Endothelial cell of umbilical vein (primary cell): ENCODE results near the gene DUSP18. TPM values are rescaled to one million over a fixed set of nuclear protein-coding genes. Genes with fewer than 3 reads are reported as not detected.

Experiments
- BruUV-seq: library from RNA; stranded (reverse); fragments of 400-500 nt; replicated peaks from 2 replicates; lab custom pipeline; 2021; lab: Mats Ljungman, UMichigan
- CTCF ChIA-PET: fragments of 300-600, 350-600 bp; sonication (Branson Sonifier 250); formaldehyde crosslinking; loops from one replicate; lab custom pipeline; 2021; ENCODE audit warnings: antibody characterized with exemption, inconsistent platforms; lab: Charles Lee
- POLR2A ChIA-PET: fragments of 300-600, 350-600 bp; sonication (Branson Sonifier 250); formaldehyde crosslinking; loops from one replicate; lab custom pipeline; 2021; ENCODE audit warnings: antibody characterized with exemption, inconsistent platforms; lab: Charles Lee
- DNase-seq: peaks from one replicate; pipeline ENCODE4 v3.0.0-alpha.2; 2011; ENCODE audit warnings: low read depth, low spot score
- FAIRE-seq: peaks from 2 replicates; lab custom pipeline; 2011; peaks lifted over from hg19 to GRCh38; lab: Jason Lieb, UNC
- H2AFZ ChIP-seq: 2 replicates; pipeline ENCODE4 v1.6.0; 2012; ENCODE audit warnings: low read depth, low read length, control low read depth, inconsistent platforms
- H3K27ac ChIP-seq: 2 replicates; pipeline ENCODE4 v1.5.1; 2011; ENCODE audit warnings: low read depth, mild to moderate bottlenecking, control low read depth, low read length, moderate library complexity; ENCODE audit not compliant: insufficient read depth
- H3K27me3 ChIP-seq, 2 experiments: 2 replicates each; pipeline versions ENCODE4 v1.6.0 to v1.6.1; 2011; ENCODE audit warnings: low read length in 2 of 2, mixed read lengths in 1 of 2; ENCODE audit not compliant: control insufficient read depth in 2 of 2, insufficient read depth in 2 of 2
- H3K36me3 ChIP-seq, 2 experiments: 2 replicates in 1 of 2; 3 replicates in 1 of 2; pipeline ENCODE4 v1.5.1; 2011; ENCODE audit warnings: low read length in 2 of 2, mild to moderate bottlenecking in 1 of 2, moderate library complexity in 1 of 2; ENCODE audit not compliant: control insufficient read depth in 2 of 2, insufficient read depth in 2 of 2; ENCODE audit errors: extremely low read depth in 1 of 2
- H3K4me1 ChIP-seq: 3 replicates; pipeline ENCODE4 v1.5.1; 2011; ENCODE audit warnings: mild to moderate bottlenecking, low read length; ENCODE audit not compliant: control insufficient read depth, insufficient read depth; ENCODE audit errors: extremely low read depth
- H3K4me2 ChIP-seq: 2 replicates; pipeline ENCODE4 v1.6.1; 2011; ENCODE audit warnings: low read length, control low read depth, mixed read lengths; ENCODE audit not compliant: insufficient read depth
- H3K4me3 ChIP-seq, 3 experiments: fragments of 200-600 bp in 1 of 3; sonication (generic), shearing (Covaris generic) in 1 of 3; replicated peaks in 1 of 3; 2 replicates each; pipeline ENCODE4 v1.5.1; 2011 to 2016; ENCODE audit warnings: control low read depth in 3 of 3, low read length in 3 of 3, mild to moderate bottlenecking in 2 of 3, inconsistent platforms in 1 of 3, low read depth in 1 of 3, moderate library complexity in 1 of 3; ENCODE audit not compliant: insufficient read depth in 1 of 3
- H3K79me2 ChIP-seq: 2 replicates; pipeline ENCODE4 v1.6.0; 2012; ENCODE audit warnings: low read length, inconsistent platforms; ENCODE audit not compliant: control insufficient read depth, insufficient read depth
- H3K9ac ChIP-seq: replicated peaks from 2 replicates; pipeline ENCODE3; 2011; ENCODE audit warnings: low read length, control low read depth; ENCODE audit not compliant: insufficient read depth; ENCODE audit errors: extremely low read depth
- H3K9me1 ChIP-seq: replicated peaks from 3 replicates; pipeline ENCODE4 v1.6.0; 2011; ENCODE audit warnings: mild to moderate bottlenecking, low read length; ENCODE audit not compliant: control insufficient read depth, insufficient read depth; ENCODE audit errors: extremely low read depth
- H3K9me3 ChIP-seq: replicated peaks from 2 replicates; pipeline ENCODE4 v1.5.1; 2012; ENCODE audit warnings: low read length, inconsistent platforms; ENCODE audit not compliant: control insufficient read depth, insufficient read depth
- H4K20me1 ChIP-seq: replicated peaks from 2 replicates; pipeline ENCODE3; 2011; ENCODE audit warnings: mild to moderate bottlenecking, low read length; ENCODE audit not compliant: control insufficient read depth, insufficient read depth; ENCODE audit errors: extremely low read depth
- EZH2 ChIP-seq: IDR thresholded peaks from 2 replicates; pipeline ENCODE4 v1.6.1; 2012; ENCODE audit warnings: borderline replicate concordance, low read depth, mild to moderate bottlenecking, moderate library complexity, low read length, inconsistent platforms; ENCODE audit not compliant: severe bottlenecking
- FOS ChIP-seq: IDR thresholded peaks from 2 replicates; pipeline ENCODE4 v1.6.1; 2011; ENCODE audit warnings: mild to moderate bottlenecking, low read length, moderate library complexity, borderline replicate concordance; ENCODE audit not compliant: insufficient read depth
- GATA2 ChIP-seq: IDR thresholded peaks from 2 replicates; pipeline ENCODE4 v1.7.0; 2011; ENCODE audit warnings: low read depth, mild to moderate bottlenecking, moderate library complexity, mixed read lengths, low read length; ENCODE audit not compliant: insufficient read length, insufficient read depth
- JUN ChIP-seq: IDR thresholded peaks from 2 replicates; pipeline ENCODE4 v1.6.1; 2011; ENCODE audit warnings: borderline replicate concordance, low read depth; ENCODE audit not compliant: insufficient read length, insufficient read depth
- MYC ChIP-seq: IDR thresholded peaks from one replicate; pipeline ENCODE4 v1.6.1; 2011; ENCODE audit warnings: mild to moderate bottlenecking, low read depth, low read length
- POLR2A ChIP-seq: IDR thresholded peaks from 2 replicates; pipeline ENCODE4 v1.6.1; 2012; ENCODE audit warnings: low read depth, mild to moderate bottlenecking, control low read depth, low read length
- POLR2AphosphoS5 ChIP-seq: IDR thresholded peaks from 2 replicates; pipeline ENCODE4 v1.6.1; 2012; ENCODE audit warnings: low read depth, mild to moderate bottlenecking, control low read depth, low read length, moderate library complexity; ENCODE audit not compliant: insufficient read depth
- dilution Hi-C: fragments of 300-500 bp; cut with MboI; formaldehyde crosslinking; loops from one replicate; pipeline ENCODE4 v1.15.0; 2019; ENCODE audit warnings: low sequenced_read_pairs; ENCODE audit not compliant: extremely low pct_ligation_motif_present
- intact Hi-C: fragments of 100-400 bp; cut with micrococcal nuclease; formaldehyde crosslinking; loops from one replicate; pipeline ENCODE4 v1.10.0; 2022
- polyA plus RNA-seq, 4 experiments: library from polyadenylated mRNA; depleted of rRNA in 3 of 4; stranded (reverse) in 3 of 4; unstranded in 1 of 4; fragments of >200 nt; gene quantifications; 2 replicates each; pipeline versions ENCODE4 v1.2.1 to v1.2.3, GENCODE V29; 2011 to 2012; ENCODE audit warnings: missing spikeins in 1 of 4
- total RNA-seq: library from RNA; stranded (reverse); gene quantifications from 2 replicates; pipeline ENCODE4 v1.2.3, GENCODE V29; 2021
- TF ChIP-seq, protein P1 (sequence below), 2 donors: IDR thresholded peaks; 1 replicate in 1 of 2; 2 replicates in 1 of 2; pipeline ENCODE4 v1.5.1; 2011; ENCODE audit warnings: low read length in 2 of 2, mild to moderate bottlenecking in 2 of 2, moderate library complexity in 2 of 2, control low read depth in 1 of 2, inconsistent platforms in 1 of 2, low read depth in 1 of 2; ENCODE audit not compliant: insufficient read depth in 1 of 2; ENCODE audit errors: extremely low read depth in 1 of 2
- TF ChIP-seq, protein P2 (sequence below): IDR thresholded peaks from 2 replicates; pipeline ENCODE4 v1.6.1; 2011; ENCODE audit not compliant: insufficient read depth, insufficient read length

DUSP18 gene
- total and polyA plus RNA-seq, 2 donors (not counting 3 experiments of a cell fraction or from before 2014, with no cell fraction given) = 18.3 to 30.1 TPM

- Histone ChIP-seq H4K20me1 (no peaks in the 10 kb centered on the region), H3K27me3 (no peaks in the 10 kb centered on the region), H3K4me1 (no peaks in the 10 kb centered on the region), H3K4me3 (no peak overlapping the region), H3K9me3 (no peaks in the 10 kb centered on the region), H3K36me3 (peaks cover 0 to 43% of the 10 kb centered on the region in 2 experiments), H2AFZ (no peak overlapping the region), H3K4me2 (no peak overlapping the region), H3K9ac (no peak overlapping the region), H3K27ac (no peak overlapping the region), H3K9me1 (no peaks in the 10 kb centered on the region), H3K79me2 (no peaks in the 10 kb centered on the region)
- no TSS peak for BruUV-seq
- FAIRE-seq (no peak), DNase-seq (no peak)
- CTCF ChIA-PET = interaction anchor here (2.0 kb wide), 1 partner anchor 9 kb away, joined by 6 read pairs; the partner anchor contains the start of gene TCN2
- intact Hi-C loops = no loop called here
- TF ChIP-seq EZH2 (no peak), FOS (no peak), GATA2 (no peak), POLR2A (no peak), POLR2AphosphoS5 (no peak), MYC (no peak), JUN (no peak)
- TF ChIP-seq, protein P1, sequence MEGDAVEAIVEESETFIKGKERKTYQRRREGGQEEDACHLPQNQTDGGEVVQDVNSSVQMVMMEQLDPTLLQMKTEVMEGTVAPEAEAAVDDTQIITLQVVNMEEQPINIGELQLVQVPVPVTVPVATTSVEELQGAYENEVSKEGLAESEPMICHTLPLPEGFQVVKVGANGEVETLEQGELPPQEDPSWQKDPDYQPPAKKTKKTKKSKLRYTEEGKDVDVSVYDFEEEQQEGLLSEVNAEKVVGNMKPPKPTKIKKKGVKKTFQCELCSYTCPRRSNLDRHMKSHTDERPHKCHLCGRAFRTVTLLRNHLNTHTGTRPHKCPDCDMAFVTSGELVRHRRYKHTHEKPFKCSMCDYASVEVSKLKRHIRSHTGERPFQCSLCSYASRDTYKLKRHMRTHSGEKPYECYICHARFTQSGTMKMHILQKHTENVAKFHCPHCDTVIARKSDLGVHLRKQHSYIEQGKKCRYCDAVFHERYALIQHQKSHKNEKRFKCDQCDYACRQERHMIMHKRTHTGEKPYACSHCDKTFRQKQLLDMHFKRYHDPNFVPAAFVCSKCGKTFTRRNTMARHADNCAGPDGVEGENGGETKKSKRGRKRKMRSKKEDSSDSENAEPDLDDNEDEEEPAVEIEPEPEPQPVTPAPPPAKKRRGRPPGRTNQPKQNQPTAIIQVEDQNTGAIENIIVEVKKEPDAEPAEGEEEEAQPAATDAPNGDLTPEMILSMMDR (IDR thresholded peaks at IDR 0.05; ENCODE audit: extremely low read depth in 1 of 2, insufficient read depth in 1 of 2, low read depth in 1 of 2, low read length in 2 of 2) = no peak
- TF ChIP-seq, protein P2, sequence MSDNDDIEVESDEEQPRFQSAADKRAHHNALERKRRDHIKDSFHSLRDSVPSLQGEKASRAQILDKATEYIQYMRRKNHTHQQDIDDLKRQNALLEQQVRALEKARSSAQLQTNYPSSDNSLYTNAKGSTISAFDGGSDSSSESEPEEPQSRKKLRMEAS = no peak
- POLR2A ChIA-PET = no interaction called here
- dilution Hi-C loops = no loop called here
Observed at GRCh38 chr22:30615543-30615954, 52.1 kb downstream of the DUSP18 start.
